Measurements from ENCODE around the gene TBX15.

Gene TBX15

GRCh38 chr1:118982821-118983557, 5.2 kb downstream of the TBX15 start:
- no peak for DNase-seq
- H3K27ac Mint-ChIP-seq: no peak overlapping the region
- peaks cover 18% of the 10 kb centered on the region for H3K9me3 Mint-ChIP-seq
- peaks cover 98% of the 10 kb centered on the region for H3K27me3 Mint-ChIP-seq (ENCODE audit: low read depth, poor library complexity)
- peak overlapping the region; percentile 42 for H3K4me3 Mint-ChIP-seq
- no peak for TF ChIP-seq CTCF (IDR thresholded peaks at IDR 0.05)
- peaks cover 72% of the 10 kb centered on the region for H3K4me1 Mint-ChIP-seq
- H3K36me3 Mint-ChIP-seq (ENCODE audit: low read depth): peaks cover 10% of the 10 kb centered on the region

- no peak overlapping the region for H3K27ac Mint-ChIP-seq
- TF ChIP-seq CTCF (IDR thresholded peaks at IDR 0.05): no peak
- H3K27me3 Mint-ChIP-seq (ENCODE audit: low read depth, poor library complexity): peaks cover 96% of the 10 kb centered on the region
- H3K4me3 Mint-ChIP-seq: no peak overlapping the region
- H3K36me3 Mint-ChIP-seq (ENCODE audit: low read depth): peaks cover 10% of the 10 kb centered on the region
- H3K9me3 Mint-ChIP-seq: peaks cover 18% of the 10 kb centered on the region
- DNase-seq: no peak
- peaks cover 69% of the 10 kb centered on the region for H3K4me1 Mint-ChIP-seq
Observed at GRCh38 chr1:118982266-118982665, 5.9 kb downstream of the TBX15 start.

- no peak for TF ChIP-seq CTCF (IDR thresholded peaks at IDR 0.05)
- peaks cover 18% of the 10 kb centered on the region for H3K9me3 Mint-ChIP-seq
- no peak overlapping the region for H3K27ac Mint-ChIP-seq
- peaks cover 10% of the 10 kb centered on the region for H3K36me3 Mint-ChIP-seq (ENCODE audit: low read depth)
- no peak overlapping the region for H3K4me3 Mint-ChIP-seq
- peaks cover 96% of the 10 kb centered on the region for H3K27me3 Mint-ChIP-seq (ENCODE audit: low read depth, poor library complexity)
- peaks cover 61% of the 10 kb centered on the region for H3K4me1 Mint-ChIP-seq
- no peak for DNase-seq
Observed at GRCh38 chr1:118981436-118981835, 6.7 kb downstream of the TBX15 start.

- no peak for TF ChIP-seq CTCF (IDR thresholded peaks at IDR 0.05)
- peaks cover 15% of the 10 kb centered on the region for H3K9me3 Mint-ChIP-seq
- peak overlapping the region; percentile 81 for H3K4me3 Mint-ChIP-seq
- no peak overlapping the region for H3K27ac Mint-ChIP-seq
- peak; percentile 60 for DNase-seq
- peaks cover 92% of the 10 kb centered on the region for H3K27me3 Mint-ChIP-seq (ENCODE audit: low read depth, poor library complexity)
- H3K4me1 Mint-ChIP-seq: peaks cover 46% of the 10 kb centered on the region
- peaks cover 10% of the 10 kb centered on the region for H3K36me3 Mint-ChIP-seq (ENCODE audit: low read depth)
Observed at GRCh38 chr1:118979754-118980575, 8.2 kb downstream of the TBX15 start.

GRCh38 chr1:118978914-118979701, 9.0 kb downstream of the TBX15 start:
- DNase-seq: no peak
- Mint-ChIP-seq H3K36me3 (ENCODE audit: low read depth) (peaks cover 8% of the 10 kb centered on the region), H3K27me3 (ENCODE audit: low read depth, poor library complexity) (peaks cover 87% of the 10 kb centered on the region), H3K9me3 (peaks cover 9% of the 10 kb centered on the region), H3K4me1 (peaks cover 41% of the 10 kb centered on the region), H3K4me3 (peak overlapping the region; percentile 81), H3K27ac (no peak overlapping the region)
- no peak for TF ChIP-seq CTCF (IDR thresholded peaks at IDR 0.05)

Data from nephron progenitor cell (in vitro differentiated cells).